HG02588 (cell line): Measurements from ENCODE around the gene DNAJB8.

Experiments used
- ATAC-seq: cut with Tn5 transposase; IDR thresholded peaks from one replicate; pipeline ENCODE4 v1.9.1; 2021; ENCODE audit warnings: mild to moderate bottlenecking, moderate library complexity; ENCODE audit not compliant: unreplicated experiment

The DNAJB8 gene

GRCh38 chr3:128413413-128414205 lies 53.1 kb downstream of the DNAJB8 start:
- no peak for ATAC-seq

- no peak for ATAC-seq
Measured at GRCh38 chr3:128413003-128413370, 53.7 kb downstream of the DNAJB8 start.
